ENCODE results near the gene MAP2K5.

Gene MAP2K5

GRCh38 chr15:67678993-67679392, 136.5 kb downstream of the MAP2K5 start:
- DNase-seq: no peak

- no peak for DNase-seq
Observed at GRCh38 chr15:67680641-67681040, 138.1 kb downstream of the MAP2K5 start.

GRCh38 chr15:67685008-67685599, 142.6 kb downstream of the MAP2K5 start:
- peak; percentile 33 for DNase-seq

GRCh38 chr15:67685716-67686115, 143.2 kb downstream of the MAP2K5 start:
- no peak for DNase-seq

GRCh38 chr15:67690936-67691335, 148.4 kb downstream of the MAP2K5 start:
- DNase-seq: peak; percentile 11

- no peak for DNase-seq
Observed at GRCh38 chr15:67691450-67691849, 148.9 kb downstream of the MAP2K5 start.

GRCh38 chr15:67692573-67692972, 150.1 kb downstream of the MAP2K5 start:
- no peak for DNase-seq

GRCh38 chr15:67696087-67696486, 153.6 kb downstream of the MAP2K5 start:
- DNase-seq: no peak

GRCh38 chr15:67700023-67700422, 157.5 kb downstream of the MAP2K5 start:
- peak; percentile 14 for DNase-seq

- no peak for DNase-seq
Observed at GRCh38 chr15:67701669-67702068, 159.2 kb downstream of the MAP2K5 start.

GRCh38 chr15:67707520-67708283, 165.2 kb downstream of the MAP2K5 start:
- no peak for DNase-seq

- DNase-seq: no peak
Observed at GRCh38 chr15:67708500-67708899, 166.0 kb downstream of the MAP2K5 start.

GRCh38 chr15:67715170-67715569, 172.7 kb downstream of the MAP2K5 start:
- DNase-seq: no peak

- no peak for DNase-seq
Observed at GRCh38 chr15:67716171-67716570, 173.7 kb downstream of the MAP2K5 start.

- no peak for DNase-seq
Observed at GRCh38 chr15:67717776-67718175, 175.3 kb downstream of the MAP2K5 start.

GRCh38 chr15:67719330-67719959, 176.9 kb downstream of the MAP2K5 start:
- DNase-seq: no peak

- no peak for DNase-seq
Observed at GRCh38 chr15:67720556-67721175, 178.2 kb downstream of the MAP2K5 start.

GRCh38 chr15:67722030-67722817, 179.7 kb downstream of the MAP2K5 start:
- no peak for DNase-seq

GRCh38 chr15:67723294-67724024, 181.0 kb downstream of the MAP2K5 start:
- DNase-seq: no peak

GRCh38 chr15:67724691-67725375, 182.3 kb downstream of the MAP2K5 start:
- no peak for DNase-seq

- DNase-seq: no peak
Observed at GRCh38 chr15:67730135-67730534, 187.6 kb downstream of the MAP2K5 start.

Measured in HCEC 1CT (cell line).